SK-N-SH (cell line): ENCODE measurements around the gene SLC35B4. TPM values are rescaled to one million over a fixed set of nuclear protein-coding genes. Genes with fewer than 3 reads are reported as not detected.

ENCODE experiments used
- CTCF ChIA-PET: fragments of 300-600, 350-600 bp; formaldehyde crosslinking; extraction: SDS; loops from one replicate; lab custom pipeline; 2021; lab: Yijun Ruan, JAX
- POLR2A ChIA-PET: fragments of 350-600 bp; sonication (Branson Sonifier 250); formaldehyde crosslinking; extraction: SDS; loops from one replicate; lab custom pipeline; 2020; ENCODE audit warnings: antibody characterized with exemption, inconsistent platforms; lab: Yijun Ruan, JAX
- DNase-seq: peaks from one replicate; pipeline ENCODE4 v3.0.0; 2012
- H2AFZ ChIP-seq: fragments of 200-600 bp; sonication (generic); 2 replicates; pipeline ENCODE4 v1.8.1; 2016; ENCODE audit warnings: antibody characterized with exemption, mild to moderate bottlenecking, low read depth
- H3F3A ChIP-seq: fragments of 200-600 bp; sonication (generic); replicated peaks from 2 replicates; pipeline ENCODE3; 2016; ENCODE audit warnings: antibody characterized with exemption, mild to moderate bottlenecking; ENCODE audit not compliant: insufficient read depth
- H3K27ac ChIP-seq, 2 experiments: fragments of 200-500 bp in 1 of 2; fragments of 200-600 bp in 1 of 2; sonication (Bioruptor generic) in 1 of 2; sonication (generic), shearing (Covaris generic) in 1 of 2; 2 replicates each; pipeline versions ENCODE4 v1.5.1 to v1.6.1; 2014 to 2016; ENCODE audit warnings: low read depth in 2 of 2, inconsistent platforms in 1 of 2, low read length in 1 of 2, mild to moderate bottlenecking in 1 of 2, mixed read lengths in 1 of 2
- H3K27me3 ChIP-seq: fragments of 200-600 bp; sonication (generic), shearing (Covaris generic); 2 replicates; pipeline ENCODE4 v1.6.1; 2016; ENCODE audit warnings: mixed run types; ENCODE audit not compliant: insufficient read depth
- H3K36me3 ChIP-seq, 2 experiments: fragments of 200-500 bp in 1 of 2; fragments of 200-600 bp in 1 of 2; sonication (Bioruptor generic) in 1 of 2; sonication (generic) in 1 of 2; replicated peaks in 1 of 2; 2 replicates each; pipeline versions ENCODE3 to v1.5.1; 2014 to 2016; ENCODE audit warnings: low read length in 1 of 2, mild to moderate bottlenecking in 1 of 2; ENCODE audit not compliant: insufficient read depth in 2 of 2, control insufficient read depth in 1 of 2
- H3K4me1 ChIP-seq, 2 experiments: fragments of 200-500 bp in 1 of 2; fragments of 200-600 bp in 1 of 2; sonication (Bioruptor generic) in 1 of 2; sonication (generic), shearing (Covaris generic) in 1 of 2; 2 replicates each; pipeline versions ENCODE4 v1.5.1 to v1.6.1; 2014 to 2016; ENCODE audit warnings: low read depth in 1 of 2, low read length in 1 of 2, mixed run types in 1 of 2; ENCODE audit not compliant: insufficient read depth in 2 of 2, control insufficient read depth in 1 of 2
- H3K4me2 ChIP-seq: fragments of 200-600 bp; sonication (generic), shearing (Covaris generic); 2 replicates; pipeline ENCODE4 v1.6.1; 2017; ENCODE audit warnings: mixed run types
- H3K4me3 ChIP-seq, 2 experiments: fragments of 200-500 bp in 1 of 2; fragments of 200-600 bp in 1 of 2; sonication (Bioruptor generic) in 1 of 2; sonication (generic), shearing (Covaris generic) in 1 of 2; 2 replicates each; pipeline versions ENCODE4 v1.5.1 to v1.8.1; 2014 to 2016; ENCODE audit warnings: low read depth in 2 of 2, inconsistent platforms in 1 of 2, low read length in 1 of 2, mild to moderate bottlenecking in 1 of 2, mixed read lengths in 1 of 2, moderate library complexity in 1 of 2
- H3K79me2 ChIP-seq: fragments of 200-600 bp; sonication (generic); 2 replicates; pipeline ENCODE4 v1.8.1; 2017; ENCODE audit warnings: mild to moderate bottlenecking; ENCODE audit not compliant: insufficient read depth
- H3K9ac ChIP-seq: fragments of 200-600 bp; sonication (generic); 2 replicates; pipeline ENCODE4 v1.6.1; 2017; ENCODE audit warnings: mixed run types
- H3K9me2 ChIP-seq: fragments of 200-600 bp; sonication (generic); 2 replicates; pipeline ENCODE4 v1.6.1; 2017; ENCODE audit warnings: mixed run types
- H3K9me3 ChIP-seq: fragments of 200-600 bp; sonication (generic); 2 replicates; pipeline ENCODE4 v1.6.1; 2017; ENCODE audit warnings: mixed run types, mild to moderate bottlenecking, moderate library complexity
- H4K20me1 ChIP-seq: fragments of 200-600 bp; sonication (generic); 2 replicates; pipeline ENCODE4 v1.6.1; 2017; ENCODE audit warnings: mild to moderate bottlenecking, mixed run types; ENCODE audit not compliant: insufficient read depth
- EP300 ChIP-seq, 2 experiments: IDR thresholded peaks; 2 replicates each; pipeline versions ENCODE4 v1.4.0 to v1.6.1; 2012; ENCODE audit warnings: borderline replicate concordance in 1 of 2, low read depth in 1 of 2, low read length in 1 of 2
- FOSL2 ChIP-seq: IDR thresholded peaks from 2 replicates; pipeline ENCODE4 v1.4.0; 2012; ENCODE audit warnings: low read depth, mild to moderate bottlenecking, moderate library complexity, borderline replicate concordance
- FOXJ3 ChIP-seq: sonication (generic); formaldehyde crosslinking; IDR thresholded peaks from 2 replicates; pipeline ENCODE4 v1.5.1; 2020; ENCODE audit warnings: mild to moderate bottlenecking, missing genetic modification reagents
- FOXM1 ChIP-seq: IDR thresholded peaks from 2 replicates; pipeline ENCODE4 v1.4.0; 2012; ENCODE audit warnings: low read depth, mild to moderate bottlenecking
- GATA2 ChIP-seq: sonication (generic); formaldehyde crosslinking; IDR thresholded peaks from 2 replicates; pipeline ENCODE4 v1.5.0; 2020; ENCODE audit warnings: mild to moderate bottlenecking, missing genetic modification reagents
- MEF2A ChIP-seq: IDR thresholded peaks from 2 replicates; pipeline ENCODE4 v1.4.0; 2012; ENCODE audit warnings: low read depth, borderline replicate concordance
- NRF1 ChIP-seq: IDR thresholded peaks from 2 replicates; pipeline ENCODE4 v1.6.1; 2012; ENCODE audit warnings: low read depth, mild to moderate bottlenecking, low read length
- POLR2AphosphoS5 ChIP-seq: IDR thresholded peaks from 2 replicates; pipeline ENCODE4 v1.6.1; 2012; ENCODE audit warnings: low read depth, low read length
- RAD21 ChIP-seq: IDR thresholded peaks from 2 replicates; pipeline ENCODE4 v1.6.1; 2012; ENCODE audit warnings: mild to moderate bottlenecking, low read length
- RFX5 ChIP-seq: IDR thresholded peaks from 2 replicates; pipeline ENCODE4 v1.6.1; 2012; ENCODE audit warnings: mild to moderate bottlenecking, improper control_type of control experiment, low read length
- RXRA ChIP-seq: IDR thresholded peaks from 2 replicates; pipeline ENCODE4 v1.4.0; 2012; ENCODE audit warnings: low read depth, mild to moderate bottlenecking, borderline replicate concordance
- SMC3 ChIP-seq: IDR thresholded peaks from 2 replicates; pipeline ENCODE4 v1.6.1; 2012; ENCODE audit warnings: low read depth, low read length, improper control_type of control experiment
- TAF1 ChIP-seq: IDR thresholded peaks from 2 replicates; pipeline ENCODE4 v1.6.1; 2012; ENCODE audit warnings: low read depth, mild to moderate bottlenecking, low read length, moderate library complexity, borderline replicate concordance
- USF1 ChIP-seq: IDR thresholded peaks from 2 replicates; pipeline ENCODE4 v1.4.0; 2012; ENCODE audit warnings: low read depth, borderline replicate concordance
- YY1 ChIP-seq: IDR thresholded peaks from 2 replicates; pipeline ENCODE4 v1.4.0; 2012; ENCODE audit warnings: low read depth, mild to moderate bottlenecking
- ZBTB33 ChIP-seq: IDR thresholded peaks from 2 replicates; pipeline ENCODE4 v1.4.0; 2012; ENCODE audit warnings: low read depth, borderline replicate concordance
- WGBS: methylation state at CpG from one replicate; pipeline ENCODE4 v1.1.6; 2017; ENCODE audit warnings: low lambda C conversion rate; 5-methylcytosine and 5-hydroxymethylcytosine counted together
- polyA plus RNA-seq, 3 experiments: library from polyadenylated mRNA; depleted of rRNA; stranded (reverse); fragments of >200 nt; gene quantifications; 2 replicates each; pipeline ENCODE4 v1.2.3, GENCODE V29; 2012
- TF ChIP-seq, protein P1 (sequence below): fragments of 150-350 bp; IDR thresholded peaks from 2 replicates; pipeline ENCODE4 v1.6.1; 2017; ENCODE audit warnings: antibody characterized with exemption, low read length, low read depth, borderline replicate concordance

The SLC35B4 gene
- polyA plus RNA-seq, 1 of the 3 experiments (the other 2 are of a cell fraction): 19.3 TPM

GRCh38 chr7:134359787-134360432, 43.2 kb upstream of the SLC35B4 start:
- no peaks in the 10 kb centered on the region for H3K79me2 ChIP-seq
- no peak overlapping the region for H3K4me3 ChIP-seq
- H4K20me1 ChIP-seq: no peaks in the 10 kb centered on the region
- peak overlapping the region in 1 of 2 experiments; percentile 25; a peak in 1 of 4 replicates for H3K27ac ChIP-seq
- ChIA-PET POLR2A (interaction anchor here (0.6 kb wide), 1 partner anchor 338 kb away, joined by 7 read pairs; no protein-coding TSS in a partner anchor), CTCF (interaction anchor here (0.8 to 4.7 kb wide), 10 partner anchors 8 to 545 kb away, joined by 3 to 57 read pairs (median 4); partner anchors contain the start of gene SLC35B4)
- WGBS: 43% methylated on average over 5 of the region's 5 CpGs
- H3K9me3 ChIP-seq: no peaks in the 10 kb centered on the region
- no peaks in the 10 kb centered on the region for H3K36me3 ChIP-seq
- H3K27me3 ChIP-seq: no peaks in the 10 kb centered on the region
- H3K4me1 ChIP-seq: peaks cover 10 to 18% of the 10 kb centered on the region in 2 experiments; a peak in 2 of 4 replicates
- no peak for DNase-seq
- no peak overlapping the region for H3K9ac ChIP-seq
- H3F3A ChIP-seq: no peaks in the 10 kb centered on the region
- no peak overlapping the region for H3K4me2 ChIP-seq
- TF ChIP-seq, protein P1, sequence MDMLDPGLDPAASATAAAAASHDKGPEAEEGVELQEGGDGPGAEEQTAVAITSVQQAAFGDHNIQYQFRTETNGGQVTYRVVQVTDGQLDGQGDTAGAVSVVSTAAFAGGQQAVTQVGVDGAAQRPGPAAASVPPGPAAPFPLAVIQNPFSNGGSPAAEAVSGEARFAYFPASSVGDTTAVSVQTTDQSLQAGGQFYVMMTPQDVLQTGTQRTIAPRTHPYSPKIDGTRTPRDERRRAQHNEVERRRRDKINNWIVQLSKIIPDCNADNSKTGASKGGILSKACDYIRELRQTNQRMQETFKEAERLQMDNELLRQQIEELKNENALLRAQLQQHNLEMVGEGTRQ: no peak
- TF ChIP-seq FOXM1 (no peak), USF1 (no peak), FOXJ3 (CRISPR knock-in tag) (no peak), NRF1 (no peak), RAD21 (no peak)
- H2AFZ ChIP-seq: no peak overlapping the region
- H3K9me2 ChIP-seq: no peaks in the 10 kb centered on the region

DNA sequence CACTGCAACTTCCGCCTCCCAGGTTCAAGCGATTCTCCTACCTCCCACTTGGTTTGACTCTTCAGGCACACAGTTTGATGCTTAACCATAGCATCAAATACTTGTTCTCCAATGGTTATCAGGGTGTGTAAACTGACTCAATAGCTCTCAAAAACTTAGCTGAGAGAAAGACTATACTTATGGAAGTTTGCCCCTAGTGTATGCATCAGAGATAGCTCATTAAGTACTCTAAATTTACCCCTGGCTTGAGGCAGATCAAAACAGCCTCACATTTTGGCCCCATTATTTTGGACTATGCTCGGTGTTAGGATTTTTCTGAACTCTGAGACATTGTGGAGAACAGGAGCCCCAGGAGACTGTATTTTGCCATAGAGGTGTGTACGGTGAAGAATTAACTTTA, 40.8 kb upstream of the SLC35B4 start:
- no peak overlapping the region for H3K4me3 ChIP-seq
- CTCF ChIA-PET: interaction anchor here (0.6 to 4.7 kb wide), 40 partner anchors 10 to 585 kb away, joined by 3 to 57 read pairs (median 4); no protein-coding TSS in a partner anchor
- no peak overlapping the region for H3K27ac ChIP-seq
- no peaks in the 10 kb centered on the region for H4K20me1 ChIP-seq
- peaks cover 0 to 13% of the 10 kb centered on the region in 2 experiments; a peak in 1 of 4 replicates for H3K4me1 ChIP-seq
- no peaks in the 10 kb centered on the region for H3K27me3 ChIP-seq
- no peaks in the 10 kb centered on the region for H3K9me2 ChIP-seq
- 80% methylated on average over 4 of the region's 4 CpGs for WGBS
- H3K4me2 ChIP-seq: no peak overlapping the region
- no peaks in the 10 kb centered on the region for H3K9me3 ChIP-seq
- TF ChIP-seq MEF2A (no peak), TAF1 (no peak), FOSL2 (no peak), SMC3 (no peak), POLR2AphosphoS5 (no peak), YY1 (no peak), FOXJ3 (CRISPR knock-in tag) (no peak), EP300 (IDR thresholded peaks at IDR 0.05; ENCODE audit: borderline replicate concordance in 1 of 2, low read depth in 1 of 2, low read length in 1 of 2) (no peak), GATA2 (CRISPR knock-in tag) (no peak), RFX5 (no peak), ZBTB33 (no peak), NRF1 (no peak), RXRA (no peak)
- no peaks in the 10 kb centered on the region for H3F3A ChIP-seq
- H3K79me2 ChIP-seq: no peaks in the 10 kb centered on the region
- POLR2A ChIA-PET: no interaction called here
- 0 out of 2 replicates have a peak overlapping the region, but pooled peaks have one; percentile 0 for H2AFZ ChIP-seq
- H3K9ac ChIP-seq: no peak overlapping the region
- no peaks in the 10 kb centered on the region for H3K36me3 ChIP-seq
- DNase-seq: no peak
